SKM-1 treated with dmso at 0.1 percent for 144 hours (cell line): Measurements from ENCODE around the gene CHST7.

Experiments
- DNase-seq: peaks from one replicate; lab custom pipeline; 2025; ENCODE audit not compliant: unreplicated experiment; lab: John Stamatoyannopoulos, UW

Gene CHST7

GRCh38 chrX:46645614-46646013 lies 72.0 kb downstream of the CHST7 start:
- no peak for DNase-seq

GRCh38 chrX:46647251-46647650 lies 73.7 kb downstream of the CHST7 start:
- DNase-seq: no peak
